T-helper 2 cell (primary cell): Measurements from ENCODE around the gene PDIA2.
A peak's percentile ranks its signal among the peaks of the same experiment; 100 is the strongest.
"Not testable (repeated sequence)": the region's sequence is repeated elsewhere in the genome, so short reads cannot be mapped to it uniquely, and the experiment has no call there.

Experiments
- DNase-seq, 5 experiments: peaks; one replicate each; pipeline versions ENCODE4 v3.0.0 to v3.0.0-alpha.2; 2012 to 2022

Gene PDIA2

GRCh38 chr16:264440-264951, 18.5 kb upstream of the PDIA2 start:
- no peak for DNase-seq

- no peak for DNase-seq
Observed at GRCh38 chr16:265002-265529, 17.9 kb upstream of the PDIA2 start.

DNA sequence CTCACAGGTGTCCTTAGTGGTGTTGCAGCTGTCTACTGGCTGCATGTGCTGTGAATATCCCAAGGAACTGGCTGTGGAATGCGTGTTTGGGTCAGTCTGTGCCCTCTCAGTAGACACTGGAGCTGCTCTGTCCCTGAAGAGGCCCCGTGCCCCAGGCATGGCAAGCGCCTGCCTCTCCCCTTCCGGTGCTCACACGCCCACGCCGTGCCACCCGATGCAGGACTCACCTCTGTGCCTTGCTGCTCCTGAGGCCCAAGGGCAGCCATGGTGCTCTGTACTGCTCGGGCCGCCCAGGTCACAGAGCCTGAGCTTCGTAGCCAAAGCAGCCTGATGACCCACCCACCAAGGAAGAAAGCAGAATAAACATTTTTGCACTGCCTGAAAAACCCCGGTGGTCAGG, 17.3 kb upstream of the PDIA2 start:
- no peak for DNase-seq

DNA sequence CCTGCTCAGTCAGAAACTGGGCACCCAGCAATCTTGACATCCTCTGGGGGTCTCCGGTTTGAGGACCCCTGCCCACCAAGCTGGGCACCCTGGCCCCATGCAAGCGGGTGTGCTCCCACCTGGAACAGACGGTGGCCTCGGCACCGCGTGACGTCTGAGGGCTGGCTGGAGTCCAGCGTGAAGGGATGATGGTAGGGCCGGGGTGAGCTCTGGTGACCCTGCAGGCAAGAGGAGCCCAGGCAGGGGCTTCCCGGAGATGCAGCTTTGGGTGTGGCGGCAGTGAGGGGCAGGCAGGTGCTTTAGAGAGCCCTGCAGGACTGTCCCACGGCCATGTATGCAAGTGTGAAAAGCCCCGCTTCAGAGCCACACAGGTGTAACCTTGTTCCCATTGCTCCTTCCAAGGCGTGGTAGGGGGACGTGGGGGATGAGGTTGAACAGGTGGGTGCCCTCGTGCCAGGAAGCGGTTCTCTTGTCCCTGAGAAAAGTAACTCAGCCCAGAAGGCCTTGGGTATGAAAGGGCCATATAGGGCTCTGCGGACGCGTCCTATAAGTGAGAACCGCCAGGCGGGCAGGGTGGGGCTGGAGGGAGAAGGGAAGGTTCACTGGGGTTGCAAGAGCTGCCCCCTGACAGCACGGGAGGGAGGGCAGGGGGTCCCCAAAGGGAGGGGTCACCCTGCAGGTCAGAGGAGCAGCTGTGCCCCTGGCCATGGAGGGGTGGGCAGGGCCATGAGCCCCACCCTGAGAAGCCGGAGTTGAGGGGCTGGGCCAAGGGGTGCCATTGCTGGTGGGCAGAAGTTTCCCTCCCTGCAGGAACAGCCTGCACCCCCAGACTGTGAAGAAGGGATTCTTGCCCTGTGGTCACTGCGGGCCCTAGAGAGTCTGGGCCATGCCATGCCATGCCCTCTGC, 16.5 kb upstream of the PDIA2 start:
- no peak for DNase-seq

DNA sequence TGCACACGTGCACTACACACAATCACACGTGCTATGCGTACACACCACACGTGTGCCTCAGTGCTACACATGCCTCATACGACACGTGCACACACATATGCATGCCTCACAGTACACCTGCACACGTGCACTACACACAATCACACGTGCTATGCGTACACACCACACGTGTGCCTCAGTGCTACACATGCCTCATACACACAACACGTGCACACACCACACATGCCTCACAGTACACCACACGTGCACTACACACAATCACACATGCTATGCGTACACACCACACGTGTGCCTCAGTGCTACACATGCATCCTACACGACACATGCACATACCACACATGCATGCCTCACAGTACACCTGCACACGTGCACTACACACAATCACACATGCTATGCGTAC, 15.4 kb upstream of the PDIA2 start:
- DNase-seq: not testable (repeated sequence)

DNA sequence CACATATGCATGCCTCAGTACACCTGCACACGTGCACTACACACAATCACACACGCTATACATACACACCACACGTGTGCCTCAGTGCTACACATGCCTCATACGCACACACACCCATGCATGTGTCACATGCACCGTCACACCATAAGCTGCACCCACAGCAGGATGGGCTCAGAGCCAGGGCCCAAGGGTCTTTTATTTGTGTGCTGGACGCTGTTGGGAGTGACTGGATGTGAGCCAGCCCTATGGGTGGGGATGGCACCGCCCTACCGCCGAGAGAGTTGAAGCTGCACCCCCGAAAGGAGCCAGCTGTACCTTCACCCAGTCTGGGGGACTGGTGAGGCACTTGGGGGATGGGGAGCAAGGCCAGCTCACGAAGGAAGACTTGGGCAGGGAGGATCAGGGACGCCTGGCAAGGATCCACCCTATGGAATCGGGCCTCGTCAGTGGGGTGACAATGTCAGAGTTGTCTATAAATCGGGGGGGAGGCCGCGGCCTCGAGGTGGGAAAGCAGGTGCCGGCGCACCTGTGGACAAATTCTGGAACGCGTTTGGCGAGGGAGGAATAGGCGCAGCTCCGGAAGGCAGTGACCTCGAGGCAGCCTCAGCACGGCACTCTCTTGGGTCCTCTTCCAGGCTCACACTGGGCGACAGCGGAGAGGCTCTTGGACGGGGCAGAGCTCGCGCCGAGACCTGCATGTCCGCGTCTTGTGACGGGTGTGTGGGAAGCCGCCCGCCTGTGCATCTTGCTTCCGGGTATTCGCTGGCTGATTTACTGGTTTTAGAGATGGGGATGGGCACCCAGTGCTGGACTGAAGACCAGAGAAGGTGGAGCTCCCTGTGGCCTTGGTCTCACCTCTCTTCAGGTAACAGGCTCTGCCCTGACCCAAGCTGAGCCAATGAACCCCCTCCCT, 14.6 kb upstream of the PDIA2 start:
- DNase-seq: no peak

DNA sequence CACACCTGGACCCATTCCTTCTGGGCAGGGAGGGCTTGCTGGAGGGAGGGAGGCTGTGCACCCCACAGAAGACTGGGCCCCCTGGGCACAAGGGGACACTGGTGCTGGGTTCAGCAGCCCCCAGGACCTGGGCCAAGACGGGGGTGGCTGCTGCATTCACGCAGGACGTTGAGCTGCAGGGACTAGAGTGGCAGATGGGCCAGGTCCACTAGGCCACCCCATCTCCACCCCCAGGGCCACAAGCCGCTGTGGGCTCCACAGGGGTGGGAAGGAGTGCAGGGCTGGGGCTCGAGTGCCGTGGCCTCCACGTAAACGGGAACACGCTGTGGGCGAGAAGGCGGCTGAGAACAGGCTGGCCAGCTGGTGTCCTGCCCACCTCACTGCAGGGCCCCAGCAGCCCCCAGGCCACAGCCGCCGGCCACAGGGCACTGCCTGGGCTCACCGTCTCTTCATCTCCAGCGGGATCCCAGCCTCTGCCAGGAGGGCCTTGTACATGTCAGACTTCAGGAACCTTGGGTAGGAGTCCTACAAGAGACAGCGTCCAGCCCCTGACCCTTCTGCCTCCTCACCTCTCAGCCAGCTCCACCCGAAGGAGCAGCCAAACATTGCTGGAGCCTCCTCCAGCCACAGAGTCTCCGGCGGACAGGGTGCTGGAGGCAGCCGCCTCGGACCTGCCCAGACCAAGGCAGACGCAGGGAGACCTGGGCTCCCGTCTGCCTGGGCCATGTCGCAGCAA, 13.7 kb upstream of the PDIA2 start:
- DNase-seq: no peak

DNA sequence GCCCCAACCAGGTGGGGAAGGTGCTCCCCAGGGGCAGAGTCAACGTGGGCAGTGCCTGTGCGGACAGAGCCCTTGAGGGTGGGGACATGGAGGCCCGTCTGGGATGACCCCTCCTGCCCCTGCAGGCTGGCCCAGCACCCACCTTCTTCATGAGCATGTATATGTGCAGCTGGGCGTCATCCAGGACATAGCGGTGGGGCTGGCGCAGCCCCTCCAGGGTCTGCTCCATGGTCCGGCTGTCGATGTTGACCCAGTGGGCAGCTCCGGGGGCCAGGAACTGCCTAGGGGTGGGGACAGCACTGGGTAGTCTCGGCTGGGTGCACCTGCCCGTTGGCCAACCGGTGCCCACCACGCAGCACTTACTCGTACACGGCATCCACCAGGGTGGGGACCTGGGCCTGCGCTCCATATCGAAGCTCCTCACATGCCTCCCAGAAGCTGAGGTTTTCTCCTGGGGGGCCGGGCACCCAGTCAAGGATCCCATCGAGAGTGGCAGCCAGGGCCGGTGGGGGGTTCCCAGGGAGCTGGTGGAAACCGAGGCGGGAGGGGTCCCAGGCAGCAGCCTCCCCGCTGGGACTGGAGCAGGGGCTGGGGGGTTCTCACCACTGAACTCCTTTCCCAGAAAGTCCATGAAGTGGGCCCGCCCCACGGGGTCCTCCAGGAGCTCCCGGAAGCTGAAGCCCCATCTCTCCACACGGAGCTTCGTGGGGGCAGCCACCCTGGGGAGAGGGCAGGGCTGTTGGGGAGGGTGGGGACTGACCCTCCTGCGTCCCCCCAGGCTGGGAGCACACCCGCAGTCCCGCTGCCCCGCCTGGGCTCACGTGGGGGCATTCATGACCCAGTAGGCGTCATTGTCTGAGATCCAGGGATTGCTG, 12.3 kb upstream of the PDIA2 start:
- no peak for DNase-seq

- no peak for DNase-seq
Observed at GRCh38 chr16:272633-273546, 10.1 kb upstream of the PDIA2 start.

DNA sequence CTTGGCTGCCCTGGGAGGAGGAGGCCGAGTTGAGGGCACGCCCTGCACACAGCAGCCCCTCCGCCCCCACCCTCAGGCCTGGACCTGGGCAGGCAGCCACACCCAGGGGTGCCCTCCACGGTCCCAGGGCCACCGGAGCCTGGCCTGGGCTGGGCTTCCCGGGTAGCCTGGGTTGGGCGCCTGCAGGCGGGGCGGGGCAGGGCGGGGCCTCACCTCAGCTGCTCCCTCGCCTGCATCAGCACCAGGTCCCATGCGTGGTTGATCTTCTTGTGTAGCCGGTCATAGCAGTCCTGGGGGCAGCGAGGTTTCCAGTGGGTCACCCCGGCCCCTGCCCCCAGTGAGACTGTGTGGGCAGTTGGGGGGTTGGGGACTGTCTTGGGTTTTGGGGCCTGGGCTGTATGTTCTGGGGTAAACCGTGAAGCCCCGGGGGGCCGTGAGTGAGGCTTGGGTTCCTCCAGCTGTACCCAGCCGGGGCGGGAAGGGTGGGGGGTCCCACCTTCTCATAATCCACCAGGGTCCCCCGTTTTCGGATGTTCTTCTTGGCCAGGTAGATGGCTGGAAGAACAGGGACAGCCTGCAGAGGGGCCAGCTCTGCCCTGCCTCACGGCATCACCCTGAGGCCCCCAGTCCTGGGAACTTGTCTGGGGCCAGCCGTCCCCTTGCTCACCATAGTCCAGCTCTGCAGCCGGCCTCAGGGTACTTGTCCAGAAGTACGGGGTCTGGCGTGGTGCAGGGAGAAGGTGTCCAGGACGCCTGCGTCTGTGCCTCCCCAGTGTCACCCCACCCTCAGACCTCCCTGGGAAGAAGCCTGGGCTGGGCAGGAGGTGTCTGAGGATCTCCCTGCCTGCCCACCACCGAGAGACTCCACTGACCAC, 9.2 kb upstream of the PDIA2 start:
- DNase-seq: no peak

GRCh38 chr16:275041-275641, 7.8 kb upstream of the PDIA2 start:
- peak in 1 of 5 experiments; percentile 22 for DNase-seq

GRCh38 chr16:275786-276232, 7.2 kb upstream of the PDIA2 start, which contains the start of gene RGS11:
RGS11 (minus strand) TSS chr16:275944; CDS start chr16:275911, 33 bp downstream.
- DNase-seq: no peak

DNA sequence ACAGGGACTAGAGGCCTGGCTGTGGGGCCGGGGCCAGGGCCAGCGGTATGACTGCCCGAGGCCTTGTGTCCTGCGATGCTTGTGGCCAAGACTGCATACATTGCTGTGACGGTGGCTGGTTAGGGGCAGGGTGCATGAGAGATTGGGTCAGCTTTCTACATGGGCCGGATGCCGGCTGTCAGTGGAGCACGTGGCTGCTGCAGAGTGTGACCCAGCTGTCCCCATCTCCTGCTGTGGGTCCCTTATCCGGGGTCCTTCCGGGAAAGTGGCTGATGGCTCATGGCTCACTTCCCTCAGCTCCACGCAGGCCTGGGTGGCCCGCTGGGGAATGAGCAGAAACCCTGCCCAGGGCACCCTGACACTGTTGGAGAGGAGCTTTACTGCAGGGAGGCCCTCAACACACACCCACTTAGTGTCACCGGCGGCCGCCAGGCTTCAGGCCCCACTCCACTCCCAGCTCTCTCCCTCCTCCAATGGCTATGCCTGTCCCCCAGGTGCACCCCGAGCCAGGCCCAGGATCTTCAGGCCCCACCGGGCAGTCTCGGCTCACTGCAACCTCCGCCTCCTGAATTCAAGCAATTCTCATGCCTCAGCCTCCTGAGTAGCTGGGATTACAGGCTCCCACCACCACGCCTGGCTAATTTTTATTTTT, 6.4 kb upstream of the PDIA2 start:
- no peak for DNase-seq

DNA sequence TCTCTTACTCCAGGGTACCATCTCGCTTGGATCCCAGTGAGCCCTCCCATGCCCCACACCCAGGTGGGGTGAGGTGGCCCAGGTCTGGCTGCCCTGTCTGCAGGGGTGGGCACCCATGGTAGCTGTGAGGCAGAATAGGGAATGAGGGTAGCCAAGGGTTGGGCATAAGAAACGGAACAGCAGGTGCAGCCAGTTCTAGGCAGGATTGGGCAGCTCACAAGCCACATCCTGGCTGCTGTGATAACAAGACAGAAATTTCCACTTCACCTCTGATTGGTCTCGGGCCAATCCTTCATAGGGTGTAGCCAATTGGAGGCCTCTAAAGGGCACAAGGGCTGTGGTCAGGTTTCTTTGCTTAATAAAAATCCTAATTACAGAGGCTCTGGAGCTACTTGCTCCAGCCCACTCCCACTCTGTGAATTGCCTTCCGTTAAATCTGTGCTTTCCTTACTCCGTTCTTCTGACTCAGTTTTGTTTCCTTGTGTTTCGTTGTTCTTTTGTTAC, 4.0 kb upstream of the PDIA2 start:
- DNase-seq: peak in 2 of 5 experiments; percentile 24 to 79

- no peak for DNase-seq
Observed at GRCh38 chr16:279531-279930, 3.4 kb upstream of the PDIA2 start.

DNA sequence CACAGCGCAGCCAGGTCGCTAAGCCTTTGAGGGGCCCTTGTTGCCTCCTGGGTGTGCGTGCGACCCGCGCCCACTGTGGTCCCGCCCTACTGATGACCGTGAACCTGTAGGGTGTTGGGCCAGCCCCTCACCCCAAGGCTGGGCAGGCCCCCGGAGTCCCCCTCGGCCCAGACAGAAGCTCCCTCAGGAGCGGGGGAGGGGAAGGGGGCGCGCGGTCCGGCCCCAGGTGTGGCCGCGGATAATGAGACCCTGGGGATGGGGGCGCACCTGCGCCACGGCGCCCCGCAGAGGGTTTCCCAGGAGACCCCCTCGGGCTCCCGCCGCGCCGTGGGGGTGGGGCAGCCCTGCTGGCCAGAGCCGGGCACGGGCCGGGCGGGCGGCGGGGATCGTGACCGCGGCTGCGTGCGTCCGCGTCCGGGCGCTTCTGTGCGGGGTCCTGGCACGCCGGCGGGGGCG, 2.9 kb upstream of the PDIA2 start:
- no peak for DNase-seq

GRCh38 chr16:280552-280951, 2.4 kb upstream of the PDIA2 start, which contains the start of gene ARHGDIG:
ARHGDIG (plus strand) TSS chr16:280591; CDS start chr16:280681, 90 bp downstream.
- DNase-seq: no peak
